WTC11 (cell line): ENCODE results near the gene DGUOK. TPM values are rescaled to one million over a fixed set of nuclear protein-coding genes. Genes with fewer than 3 reads are reported as not detected.

Source experiments
- ATAC-seq: fragments of 200-7000 bp; cut with Tn5 transposase; 2 replicates; pipeline ENCODE4 v1.10.0; 2021; ENCODE audit warnings: mild to moderate bottlenecking, moderate library complexity
- CTCF ChIA-PET: fragments of 300-600 bp; sonication (Branson Sonifier 250); formaldehyde crosslinking; loops from one replicate; lab custom pipeline; 2021; ENCODE audit warnings: antibody characterized with exemption; lab: Charles Lee
- POLR2A ChIA-PET: fragments of 350-600 bp; sonication (Branson Sonifier 250); formaldehyde crosslinking; loops from one replicate; lab custom pipeline; 2021; ENCODE audit warnings: antibody characterized with exemption; lab: Charles Lee
- DNase-seq: peaks from one replicate; pipeline ENCODE4 v3.0.0; 2021; ENCODE audit warnings: low spot score
- H3K27ac Mint-ChIP-seq: 2 replicates; pipeline ENCODE4 v1.8.0; 2021; ENCODE audit warnings: mixed read lengths
- H3K27me3 Mint-ChIP-seq: 2 replicates; pipeline ENCODE4 v1.8.0; 2021; ENCODE audit warnings: low read depth, mild to moderate bottlenecking, moderate library complexity, mixed read lengths
- H3K36me3 Mint-ChIP-seq: 2 replicates; pipeline ENCODE4 v1.8.0; 2021; ENCODE audit warnings: mixed read lengths
- H3K4me1 Mint-ChIP-seq: 2 replicates; pipeline ENCODE4 v1.8.0; 2022; ENCODE audit warnings: mixed read lengths
- H3K4me3 Mint-ChIP-seq: 2 replicates; pipeline ENCODE4 v1.8.0; 2021; ENCODE audit warnings: mild to moderate bottlenecking, moderate library complexity, mixed read lengths
- H3K9me3 Mint-ChIP-seq: 2 replicates; pipeline ENCODE4 v1.8.0; 2021; ENCODE audit warnings: mixed read lengths
- ATF3 ChIP-seq: sonication (generic); formaldehyde crosslinking; conservative IDR thresholded peaks from 2 replicates; pipeline ENCODE4 v1.8.1; 2022; ENCODE audit warnings: mild to moderate bottlenecking, missing genetic modification reagents
- ATF6 ChIP-seq: sonication (generic); formaldehyde crosslinking; IDR thresholded peaks from 2 replicates; pipeline ENCODE4 v1.8.1; 2023; ENCODE audit warnings: mild to moderate bottlenecking, missing genetic modification reagents
- FOXK1 ChIP-seq: sonication (generic); formaldehyde crosslinking; IDR thresholded peaks from 2 replicates; pipeline ENCODE4 v1.8.0; 2022; ENCODE audit warnings: mild to moderate bottlenecking, moderate library complexity, missing genetic modification reagents
- HMGA2 ChIP-seq: fragments of 250-450 bp; sonication (Bioruptor Pico); IDR thresholded peaks from 2 replicates; pipeline ENCODE4 v1.4.0; 2021; ENCODE audit warnings: mild to moderate bottlenecking, moderate library complexity
- KAT7 ChIP-seq: sonication (generic); formaldehyde crosslinking; IDR thresholded peaks from 2 replicates; pipeline ENCODE4 v1.8.1; 2023; ENCODE audit warnings: missing genetic modification reagents, mild to moderate bottlenecking, borderline replicate concordance
- NR1H2 ChIP-seq: sonication (generic); formaldehyde crosslinking; IDR thresholded peaks from 2 replicates; pipeline ENCODE4 v1.9.0; 2021; ENCODE audit warnings: mild to moderate bottlenecking, moderate library complexity, missing genetic modification reagents
- OVOL2 ChIP-seq: fragments of 250-450 bp; sonication (Bioruptor Pico); IDR thresholded peaks from 2 replicates; pipeline ENCODE4 v1.9.0; 2021; ENCODE audit warnings: mild to moderate bottlenecking, borderline replicate concordance
- PRDM15 ChIP-seq: sonication (generic); formaldehyde crosslinking; IDR thresholded peaks from 2 replicates; pipeline ENCODE4 v1.8.0; 2022; ENCODE audit warnings: missing genetic modification reagents
- ZNF121 ChIP-seq: sonication (generic); formaldehyde crosslinking; IDR thresholded peaks from 2 replicates; pipeline ENCODE4 v1.8.0; 2023; ENCODE audit warnings: missing genetic modification reagents
- ZNF232 ChIP-seq: sonication (generic); formaldehyde crosslinking; IDR thresholded peaks from 2 replicates; pipeline ENCODE4 v1.8.0; 2022; ENCODE audit warnings: mild to moderate bottlenecking, missing genetic modification reagents
- ZNF263 ChIP-seq: sonication (generic); formaldehyde crosslinking; IDR thresholded peaks from 2 replicates; pipeline ENCODE4 v1.8.1; 2022; ENCODE audit warnings: low read depth, mild to moderate bottlenecking, moderate library complexity, missing genetic modification reagents
- ZNF425 ChIP-seq: fragments of 250-450 bp; sonication (Bioruptor Pico); conservative IDR thresholded peaks from 2 replicates; pipeline ENCODE4 v1.9.0; 2021; ENCODE audit warnings: mild to moderate bottlenecking
- ZNF532 ChIP-seq: fragments of 250-450 bp; sonication (Bioruptor Pico); IDR thresholded peaks from 2 replicates; pipeline ENCODE4 v1.9.0; 2021; ENCODE audit warnings: mild to moderate bottlenecking, borderline replicate concordance
- total RNA-seq: library from RNA; stranded (reverse); gene quantifications from 3 replicates; pipeline ENCODE4 v1.2.3, GENCODE V29; 2021
- TF ChIP-seq, protein P1 (sequence below): sonication (generic); formaldehyde crosslinking; IDR thresholded peaks from 2 replicates; pipeline ENCODE4 v1.8.0; 2022; ENCODE audit warnings: mild to moderate bottlenecking, missing genetic modification reagents

DGUOK gene
- total RNA-seq, 1 experiment from 2014 or later, result 105 TPM

DNA sequence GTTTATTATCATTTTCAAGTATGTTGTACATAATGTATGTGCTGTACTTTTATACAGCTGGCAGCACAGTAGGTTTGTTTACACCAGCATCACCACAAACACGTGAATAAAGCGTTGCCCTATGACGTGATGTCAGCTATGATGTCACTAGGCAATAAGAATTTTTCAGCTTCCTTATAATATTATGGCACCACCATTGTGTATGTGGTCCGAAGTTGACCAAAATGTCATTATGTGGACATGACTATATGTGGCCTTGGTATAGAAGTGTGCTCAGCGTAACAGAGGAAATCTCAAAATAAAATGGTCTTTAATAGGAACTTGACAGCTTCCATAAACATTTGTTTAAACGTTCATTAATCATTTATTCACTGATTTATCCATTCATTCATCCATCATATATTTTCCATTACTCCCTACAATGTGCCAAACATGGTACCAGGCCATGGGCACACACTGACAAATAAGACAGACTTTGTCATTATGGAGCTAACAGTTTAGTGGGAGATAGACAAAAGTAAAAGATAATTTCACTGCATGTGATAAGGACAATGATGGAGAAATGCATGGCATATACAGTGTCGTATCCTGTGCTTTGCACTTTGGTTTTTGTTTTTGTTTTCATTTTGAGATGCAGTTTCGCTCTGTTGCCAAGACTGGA, 15.0 kb upstream of the DGUOK start (continued):
- TF ChIP-seq ZNF532 (CRISPR knock-in tag), result no peak
- TF ChIP-seq, protein P1, sequence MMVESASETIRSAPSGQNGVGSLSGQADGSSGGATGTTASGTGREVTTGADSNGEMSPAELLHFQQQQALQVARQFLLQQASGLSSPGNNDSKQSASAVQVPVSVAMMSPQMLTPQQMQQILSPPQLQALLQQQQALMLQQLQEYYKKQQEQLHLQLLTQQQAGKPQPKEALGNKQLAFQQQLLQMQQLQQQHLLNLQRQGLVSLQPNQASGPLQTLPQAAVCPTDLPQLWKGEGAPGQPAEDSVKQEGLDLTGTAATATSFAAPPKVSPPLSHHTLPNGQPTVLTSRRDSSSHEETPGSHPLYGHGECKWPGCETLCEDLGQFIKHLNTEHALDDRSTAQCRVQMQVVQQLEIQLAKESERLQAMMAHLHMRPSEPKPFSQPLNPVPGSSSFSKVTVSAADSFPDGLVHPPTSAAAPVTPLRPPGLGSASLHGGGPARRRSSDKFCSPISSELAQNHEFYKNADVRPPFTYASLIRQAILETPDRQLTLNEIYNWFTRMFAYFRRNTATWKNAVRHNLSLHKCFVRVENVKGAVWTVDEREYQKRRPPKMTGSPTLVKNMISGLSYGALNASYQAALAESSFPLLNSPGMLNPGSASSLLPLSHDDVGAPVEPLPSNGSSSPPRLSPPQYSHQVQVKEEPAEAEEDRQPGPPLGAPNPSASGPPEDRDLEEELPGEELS, result no peak

GRCh38 chr2:73913414-73914054, 13.1 kb upstream of the DGUOK start:
- no peaks in the 10 kb centered on the region for H3K9me3 Mint-ChIP-seq
- no peak for DNase-seq
- ATAC-seq, result no peak
- POLR2A ChIA-PET, result no interaction called here
- CTCF ChIA-PET, result interaction anchor here (0.7 to 1.1 kb wide), 2 partner anchors 87 to 165 kb away, joined by 3 read pairs; no protein-coding TSS in a partner anchor
- TF ChIP-seq OVOL2 (no peak), ZNF232 (CRISPR knock-in tag) (no peak), KAT7 (no peak), ZNF263 (CRISPR knock-in tag) (no peak), PRDM15 (CRISPR knock-in tag) (no peak), ZNF121 (CRISPR knock-in tag) (no peak), HMGA2 (CRISPR knock-in tag) (no peak), ZNF425 (no peak), ATF6 (CRISPR knock-in tag) (no peak), ATF3 (CRISPR knock-in tag) (no peak), FOXK1 (CRISPR knock-in tag) (no peak), NR1H2 (CRISPR knock-in tag) (no peak)
- TF ChIP-seq, all 79 proteins: peak for 0
- Mint-ChIP-seq H3K4me3 (no peak overlapping the region), H3K27ac (no peak overlapping the region), H3K4me1 (no peaks in the 10 kb centered on the region), H3K36me3 (no peaks in the 10 kb centered on the region), H3K27me3 (peaks cover 18% of the 10 kb centered on the region)
